A549 (cell line): ENCODE results near the gene DGKD. TPM values are rescaled to one million over a fixed set of nuclear protein-coding genes. Genes with fewer than 3 reads are reported as not detected.

Source experiments
- ATAC-seq, 2 experiments: fragments of 200-7000 bp in 1 of 2; fragments of >200 bp in 1 of 2; cut with Nextera tagmentation in 1 of 2; cut with Tn5 transposase in 1 of 2; 3 replicates each; pipeline versions ENCODE4 v1.8.0 to v1.9.1; 2018 to 2020; ENCODE audit warnings: mild to moderate bottlenecking in 1 of 2, moderate library complexity in 1 of 2
- CTCF ChIA-PET: fragments of 300-600 bp; sonication (Branson Sonifier 250); formaldehyde crosslinking; extraction: SDS; loops from one replicate; lab custom pipeline; 2021; ENCODE audit warnings: antibody characterized with exemption, inconsistent platforms; lab: Yijun Ruan, JAX
- POLR2A ChIA-PET: fragments of 350-600 bp; formaldehyde crosslinking; extraction: SDS; loops from one replicate; lab custom pipeline; 2021; ENCODE audit warnings: antibody characterized with exemption, inconsistent platforms; lab: Yijun Ruan, JAX
- DNase-seq, 2 experiments: peaks; one replicate each; pipeline versions ENCODE4 v3.0.0 to v3.0.0-alpha.2; 2011 to 2016; ENCODE audit warnings: low read depth in 1 of 2, low spot score in 1 of 2
- FAIRE-seq: peaks from 2 replicates; lab custom pipeline; 2011; peaks lifted over from hg19 to GRCh38; lab: Jason Lieb, UNC
- H3K27ac ChIP-seq, 2 experiments: fragments of >200 bp; sonication (Bioruptor Twin); formaldehyde crosslinking; 3 replicates each; pipeline ENCODE4 v1.5.1; 2016 to 2017
- H3K4me1 ChIP-seq: fragments of >200 bp; sonication (Bioruptor Twin); formaldehyde crosslinking; 3 replicates; pipeline ENCODE4 v1.6.1; 2016
- H3K4me2 ChIP-seq: fragments of >200 bp; sonication (Bioruptor Twin); formaldehyde crosslinking; 3 replicates; pipeline ENCODE4 v1.6.1; 2016
- H3K4me3 ChIP-seq: fragments of >200 bp; sonication (Bioruptor Twin); formaldehyde crosslinking; 3 replicates; pipeline ENCODE4 v1.5.1; 2016
- H3K9me3 ChIP-seq: fragments of >200 bp; sonication (Bioruptor Twin); formaldehyde crosslinking; 3 replicates; pipeline ENCODE4 v1.6.1; 2016
- BCL3 ChIP-seq: fragments of >200 bp; sonication (Bioruptor Twin); formaldehyde crosslinking; IDR thresholded peaks from 3 replicates; pipeline ENCODE4 v1.6.1; 2016
- CHD2 ChIP-seq: fragments of 150-350 bp; IDR thresholded peaks from 2 replicates; pipeline ENCODE4 v1.6.1; 2014; ENCODE audit warnings: low read length; ENCODE audit not compliant: partially characterized antibody
- CTCF ChIP-seq: fragments of >200 bp; sonication (Bioruptor Twin); formaldehyde crosslinking; IDR thresholded peaks from 3 replicates; pipeline ENCODE4 v1.5.1; 2016
- ELK1 ChIP-seq: fragments of 150-350 bp; IDR thresholded peaks from 2 replicates; pipeline ENCODE4 v1.6.1; 2014; ENCODE audit warnings: low read depth, mild to moderate bottlenecking, low read length
- EP300 ChIP-seq, 2 experiments: fragments of >200 bp; sonication (Bioruptor Twin); formaldehyde crosslinking; IDR thresholded peaks; 2 replicates in 1 of 2; 3 replicates in 1 of 2; pipeline ENCODE4 v1.6.1; 2016 to 2017
- FOSB ChIP-seq: fragments of 250-450 bp; sonication (Bioruptor Pico); IDR thresholded peaks from 2 replicates; pipeline ENCODE4 v1.5.0; 2020; ENCODE audit warnings: mild to moderate bottlenecking, moderate library complexity
- GATA3 ChIP-seq: IDR thresholded peaks from 2 replicates; pipeline ENCODE4 v1.6.1; 2012; ENCODE audit warnings: borderline replicate concordance
- HDAC2 ChIP-seq: fragments of 200-600 bp; sonication (generic); IDR thresholded peaks from 2 replicates; pipeline ENCODE4 v1.6.1; 2016
- HOXB5 ChIP-seq: fragments of 250-450 bp; sonication (Bioruptor Pico); IDR thresholded peaks from 2 replicates; pipeline ENCODE4 v1.5.0; 2020; ENCODE audit warnings: mild to moderate bottlenecking, moderate library complexity
- KDM1A ChIP-seq: fragments of 200-600 bp; sonication (generic); IDR thresholded peaks from 2 replicates; pipeline ENCODE4 v1.6.1; 2016; ENCODE audit warnings: low read depth, mild to moderate bottlenecking
- MAX ChIP-seq: IDR thresholded peaks from 2 replicates; pipeline ENCODE4 v1.6.1; 2012
- ZFP36 ChIP-seq: fragments of 450-650 bp; IDR thresholded peaks from 2 replicates; pipeline ENCODE4 v1.6.1; 2014; ENCODE audit warnings: borderline replicate concordance; ENCODE audit not compliant: partially characterized antibody
- WGBS: methylation state at CpG from one replicate; pipeline ENCODE4 v1.1.6; 2017; ENCODE audit errors: missing lambda C conversion rate; 5-methylcytosine and 5-hydroxymethylcytosine counted together
- polyA plus RNA-seq, 4 experiments: library from polyadenylated mRNA; depleted of rRNA in 3 of 4; stranded (reverse); fragments of >200 nt; fragmentation: RNase III in 1 of 4; extraction: RNeasy Plus Mini Kit Qiagen cat#74134 plus additional on column Dnase treatment in 1 of 4; gene quantifications; 2 replicates in 3 of 4; 3 replicates in 1 of 4; pipeline ENCODE4 v1.2.3, GENCODE V29; 2011 to 2017

The DGKD gene
- polyA plus RNA-seq, 2 of the 4 experiments (the other 2 are of a cell fraction) = 68.8 to 99.6 TPM

- H3K4me2 ChIP-seq = no peak overlapping the region
- 94% methylated on average over 5 of the region's 5 CpGs for WGBS
- peaks cover 59% of the 10 kb centered on the region for H3K4me1 ChIP-seq
- H3K4me3 ChIP-seq = no peak overlapping the region
- TF ChIP-seq HDAC2 (no peak), EP300 (IDR thresholded peaks at IDR 0.05) (no peak), ELK1 (no peak), ZFP36 (no peak), FOSB (no peak)
- no peaks in the 10 kb centered on the region for H3K9me3 ChIP-seq
- peak overlapping the region; percentile 12 to 80; a peak in 5 of 6 replicates for H3K27ac ChIP-seq
- ATAC-seq = no peak
- no peak for DNase-seq
- ChIA-PET POLR2A (interaction anchor here (1.4 kb wide), 1 partner anchor 37 kb away, joined by 3 read pairs; no protein-coding TSS in a partner anchor), CTCF (interaction anchor here (0.6 to 4.5 kb wide), 5 partner anchors 9 to 375 kb away, joined by 3 to 22 read pairs (median 13); no protein-coding TSS in a partner anchor)
- FAIRE-seq = no peak
Measured at GRCh38 chr2:233457356-233457755, 103.1 kb downstream of the DGKD start.

- peak in 1 of 2 experiments; percentile 7; a peak in 3 of 6 replicates for ATAC-seq
- Histone ChIP-seq H3K4me3 (no peak overlapping the region), H3K4me1 (peaks cover 53% of the 10 kb centered on the region), H3K4me2 (no peak overlapping the region), H3K9me3 (no peaks in the 10 kb centered on the region), H3K27ac (peak overlapping the region in 1 of 2 experiments; percentile 80; a peak in 4 of 6 replicates)
- WGBS = 96% methylated on average over 20 of the region's 20 CpGs
- no peak for DNase-seq
- no peak for FAIRE-seq
- ChIA-PET CTCF (interaction anchor here (0.6 to 4.5 kb wide), 8 partner anchors 10 to 374 kb away, joined by 3 to 22 read pairs (median 4); no protein-coding TSS in a partner anchor), POLR2A (interaction anchor here (0.7 to 1.4 kb wide), 2 partner anchors 23 to 38 kb away, joined by 3 read pairs; no protein-coding TSS in a partner anchor)
- no peak for TF ChIP-seq GATA3
- no peak for TF ChIP-seq CHD2
- TF ChIP-seq HOXB5 (CRISPR knock-in tag) = no peak
- TF ChIP-seq ELK1 = no peak
- no peak for TF ChIP-seq KDM1A
Measured at GRCh38 chr2:233458031-233458610, 103.8 kb downstream of the DGKD start.

- ChIA-PET POLR2A (no interaction called here), CTCF (interaction anchor here (0.6 to 4.5 kb wide), 9 partner anchors 10 to 374 kb away, joined by 3 to 22 read pairs (median 5); no protein-coding TSS in a partner anchor)
- WGBS = 87% methylated on average over 3 of the region's 8 CpGs
- ATAC-seq = no peak
- Histone ChIP-seq H3K27ac (peak overlapping the region; percentile 39 to 80), H3K9me3 (no peaks in the 10 kb centered on the region), H3K4me3 (no peak overlapping the region), H3K4me2 (no peak overlapping the region), H3K4me1 (peaks cover 50% of the 10 kb centered on the region)
- FAIRE-seq = no peak
- no peak for DNase-seq
- TF ChIP-seq KDM1A = no peak
- no peak for TF ChIP-seq MAX
- no peak for TF ChIP-seq CHD2
- TF ChIP-seq CTCF = no peak
- TF ChIP-seq BCL3 = no peak
Measured at GRCh38 chr2:233458826-233459225, 104.5 kb downstream of the DGKD start.
